CD4-positive, alpha-beta T cell treated with Interleukin-6 for 4 hours (primary cell): ENCODE data around the gene SOX6.

Experiments used
- DNase-seq: peaks from one replicate; pipeline ENCODE4 v3.0.0-alpha.2; 2020; ENCODE audit warnings: mixed read lengths

The SOX6 gene

GRCh38 chr11:16312233-16312765 is 44.0 kb downstream of the SOX6 start:
- DNase-seq = no peak

GRCh38 chr11:16311831-16312230 is 44.5 kb downstream of the SOX6 start:
- no peak for DNase-seq

DNA sequence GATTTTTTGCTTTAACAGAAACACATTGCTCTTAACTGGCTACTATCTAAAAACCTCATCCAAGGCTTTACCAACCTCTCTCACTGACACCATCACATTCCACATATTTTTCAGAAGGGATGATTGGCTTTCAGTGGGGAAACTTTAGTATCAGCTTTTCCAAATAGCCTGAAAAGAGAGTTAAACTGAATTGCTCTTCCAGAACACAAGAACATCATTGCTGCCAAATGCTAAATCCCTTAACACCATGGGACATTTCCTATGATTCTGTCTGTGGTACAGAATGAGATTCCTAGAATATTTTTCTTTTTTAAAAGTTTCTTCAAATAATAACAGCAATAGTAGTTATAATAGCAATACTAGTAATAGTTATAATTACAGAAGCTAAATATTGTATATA is 45.4 kb downstream of the SOX6 start:
- no peak for DNase-seq

DNA sequence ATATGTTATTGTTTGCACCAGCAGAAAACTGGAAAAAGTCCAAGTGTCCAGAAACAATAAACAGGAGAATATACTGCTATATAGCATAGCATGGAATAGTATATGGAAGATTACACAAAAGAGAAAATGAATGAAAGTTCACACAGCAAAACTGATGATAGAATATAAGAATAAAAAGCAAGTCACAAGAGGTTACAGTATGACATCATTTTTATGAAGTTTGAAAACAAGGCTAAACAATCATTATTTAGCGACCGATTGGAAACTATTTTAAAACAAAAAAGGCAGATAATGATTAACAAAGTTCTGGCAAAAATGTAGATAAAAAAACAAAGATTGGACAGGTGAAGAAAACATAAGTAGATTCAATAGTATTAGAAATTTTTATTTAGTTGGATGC is 47.1 kb downstream of the SOX6 start:
- no peak for DNase-seq

DNA sequence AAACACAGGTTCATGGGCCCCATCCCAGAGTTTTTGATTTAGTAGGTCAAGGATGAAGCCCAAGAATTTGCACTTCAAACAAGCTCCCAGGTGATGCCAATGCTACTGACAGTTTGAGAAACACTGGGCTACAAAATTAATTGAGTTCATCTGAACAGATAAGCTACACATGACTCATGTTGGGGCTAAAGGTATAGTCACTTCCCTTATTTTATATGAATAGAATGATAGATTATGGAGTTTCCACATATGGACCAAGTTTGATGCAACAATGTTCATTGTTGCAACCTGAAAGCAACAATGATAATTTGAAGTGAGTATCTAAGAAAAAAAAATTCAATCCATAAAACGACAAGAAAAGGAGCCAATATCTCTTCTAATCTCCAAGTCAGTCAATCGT is 54.9 kb downstream of the SOX6 start:
- DNase-seq = no peak

GRCh38 chr11:16299884-16300782 is 56.2 kb downstream of the SOX6 start:
- DNase-seq = no peak

- DNase-seq = no peak
These were observed 57.0 kb downstream of the SOX6 start for GRCh38 chr11:16299390-16299789.

- DNase-seq = no peak
These were observed 59.0 kb downstream of the SOX6 start for GRCh38 chr11:16297332-16297731.

GRCh38 chr11:16296273-16296672 is 60.1 kb downstream of the SOX6 start:
- DNase-seq = no peak

DNA sequence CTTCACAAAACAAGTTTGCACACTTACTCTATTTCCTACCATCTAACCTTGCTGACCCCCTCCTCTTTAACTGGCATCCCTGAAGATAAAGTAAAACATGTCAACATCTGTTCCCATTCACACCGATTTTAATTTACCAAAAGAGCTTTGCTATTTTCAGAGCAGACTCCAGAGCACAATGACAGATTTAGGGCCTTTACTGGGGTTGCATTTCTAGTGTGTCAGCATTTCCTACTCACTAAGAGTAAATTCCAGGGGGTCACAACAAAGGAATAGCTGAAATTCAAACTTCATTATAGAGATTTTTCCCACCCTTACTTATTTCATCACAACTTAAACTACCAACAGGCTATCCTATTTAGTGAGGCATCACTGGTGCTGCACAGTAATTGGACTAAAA is 60.8 kb downstream of the SOX6 start:
- DNase-seq = no peak

- DNase-seq = no peak
These were observed 63.1 kb downstream of the SOX6 start for GRCh38 chr11:16293204-16293681.

DNA sequence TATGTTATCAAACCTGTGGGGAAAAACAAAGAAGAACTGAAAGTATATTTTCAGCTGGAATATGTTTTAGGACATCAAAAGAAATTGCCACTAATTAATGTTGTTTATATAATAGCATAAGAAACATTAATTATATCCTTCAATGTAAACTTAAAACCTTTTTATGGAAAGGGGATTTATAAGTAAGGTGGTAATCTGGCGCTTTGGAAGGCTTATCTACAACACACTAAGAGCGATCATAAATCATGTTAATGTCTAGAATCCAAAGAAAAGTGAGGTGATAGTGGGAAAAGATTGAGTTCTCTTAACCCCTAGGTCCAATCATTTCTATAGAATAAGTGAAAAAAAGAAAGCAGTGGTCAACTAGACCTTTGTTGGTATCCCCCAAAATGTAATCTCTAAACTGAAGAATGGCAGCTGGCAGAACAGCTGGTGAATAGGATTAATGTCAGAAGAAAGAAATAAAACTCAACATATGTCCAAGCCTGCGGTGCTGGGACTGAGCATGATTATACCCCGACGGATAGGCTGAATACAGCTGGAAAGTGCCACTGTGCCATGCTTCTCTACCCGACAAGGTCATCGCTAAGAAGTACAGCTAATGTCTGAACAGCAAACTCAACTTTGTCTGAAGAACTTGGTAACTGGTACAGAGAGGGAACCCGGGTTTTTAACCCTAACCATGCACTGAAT is 64.0 kb downstream of the SOX6 start:
- no peak for DNase-seq

GRCh38 chr11:16291729-16292128 is 64.6 kb downstream of the SOX6 start:
- DNase-seq = no peak

- no peak for DNase-seq
These were observed 66.8 kb downstream of the SOX6 start for GRCh38 chr11:16289541-16289940.

DNA sequence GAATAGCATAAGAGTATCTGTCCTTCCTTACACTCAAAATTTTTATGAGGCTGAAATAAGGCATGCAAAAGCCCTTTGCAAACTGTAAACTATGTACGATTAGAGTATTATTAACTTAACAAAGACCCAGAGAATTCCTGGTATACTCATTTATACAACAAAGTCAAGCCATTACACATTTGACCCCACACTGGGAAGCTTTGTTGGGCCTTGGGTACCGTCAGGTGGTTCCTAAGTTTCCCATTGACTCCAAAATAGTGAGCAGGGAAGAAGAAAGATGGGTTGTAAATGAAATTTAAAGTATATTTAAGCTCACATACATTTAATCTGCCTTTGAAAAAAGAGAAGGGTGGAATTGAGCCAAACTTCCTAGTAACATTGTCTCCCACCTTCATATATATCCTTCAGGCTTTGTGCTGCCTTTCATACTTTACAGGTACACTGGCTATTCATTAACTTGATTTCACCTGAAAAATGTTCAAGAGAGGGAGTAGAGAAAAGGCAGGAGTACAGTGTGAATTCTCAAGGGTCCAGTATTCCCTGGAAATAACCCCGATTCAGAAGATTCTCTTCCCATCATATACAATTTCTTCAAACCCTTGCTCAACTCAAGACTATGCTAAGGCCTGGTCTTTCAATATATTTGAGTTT is 68.6 kb downstream of the SOX6 start:
- DNase-seq = no peak

DNA sequence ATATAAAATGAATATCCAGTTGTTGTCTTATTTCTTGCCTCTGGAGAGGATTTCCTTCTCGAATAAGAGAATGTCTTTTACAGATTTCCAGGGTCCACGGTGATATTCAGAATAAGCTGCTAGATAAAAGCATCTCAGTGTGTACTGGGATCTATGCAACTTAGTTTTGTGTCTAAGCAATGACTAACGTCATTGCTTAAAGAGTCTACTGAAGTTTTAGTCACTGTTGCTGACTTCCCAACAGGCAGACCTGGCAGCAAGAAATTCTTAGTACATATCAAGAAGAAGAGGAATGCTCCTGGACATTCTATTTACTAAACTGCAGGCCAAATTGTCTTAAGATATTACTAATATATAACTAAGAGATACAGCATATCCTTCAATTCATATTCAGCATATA is 70.3 kb downstream of the SOX6 start:
- no peak for DNase-seq

- DNase-seq = no peak
These were observed 76.1 kb downstream of the SOX6 start for GRCh38 chr11:16280256-16280682.

GRCh38 chr11:16279524-16279923 is 76.8 kb downstream of the SOX6 start:
- no peak for DNase-seq

- DNase-seq = no peak
These were observed 77.4 kb downstream of the SOX6 start for GRCh38 chr11:16278979-16279378.

- DNase-seq = no peak
These were observed 78.1 kb downstream of the SOX6 start for GRCh38 chr11:16278273-16278672.

GRCh38 chr11:16276251-16276650 is 80.1 kb downstream of the SOX6 start:
- DNase-seq = no peak

GRCh38 chr11:16271258-16271657 is 85.1 kb downstream of the SOX6 start:
- DNase-seq = no peak

GRCh38 chr11:16266021-16266420 is 90.3 kb downstream of the SOX6 start:
- DNase-seq = no peak
